HG02610 (cell line): Measurements from ENCODE around the gene NLRC5.

Source experiments
- ATAC-seq: cut with Tn5 transposase; IDR thresholded peaks from one replicate; pipeline ENCODE4 v1.9.1; 2021; ENCODE audit warnings: mild to moderate bottlenecking, moderate library complexity; ENCODE audit not compliant: unreplicated experiment

Gene NLRC5

GRCh38 chr16:56988948-56989945 lies at the start of gene NLRC5:
Gene NLRC5 (plus strand): TSS chr16:56989557. CDS start chr16:57020713, 31,156 bp downstream.
- peak; percentile 69 for ATAC-seq

- no peak for ATAC-seq
These were observed 49.6 kb upstream of the NLRC5 start for GRCh38 chr16:56939801-56940200.

GRCh38 chr16:56941092-56941491 lies 48.3 kb upstream of the NLRC5 start:
- no peak for ATAC-seq

DNA sequence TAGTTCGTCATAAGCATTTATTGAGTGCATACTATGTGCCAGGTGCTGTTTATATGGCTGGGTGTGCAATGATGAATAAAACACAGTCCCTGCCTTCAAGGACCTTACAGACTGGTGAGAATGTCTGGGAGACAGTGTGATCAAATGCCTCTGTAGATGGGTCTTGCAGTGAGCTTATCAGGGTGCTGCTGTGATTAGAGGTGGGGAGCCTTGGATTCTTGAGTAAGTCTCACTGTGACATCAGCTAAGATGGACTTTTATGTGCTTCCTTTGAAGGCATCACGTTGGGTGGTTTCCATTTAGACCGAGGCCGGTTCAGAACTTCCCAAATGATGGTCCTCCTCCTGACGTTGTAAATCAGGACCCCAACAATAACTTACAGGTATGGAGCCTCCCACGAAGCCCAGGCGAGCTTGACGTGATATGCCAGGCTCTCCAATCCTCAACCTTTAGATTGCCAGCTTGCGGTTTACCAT lies 47.5 kb upstream of the NLRC5 start:
- ATAC-seq, result no peak

- ATAC-seq, result no peak
These were observed 45.5 kb upstream of the NLRC5 start for GRCh38 chr16:56943761-56944375.

- ATAC-seq, result peak; percentile 66
These were observed 44.2 kb upstream of the NLRC5 start for GRCh38 chr16:56944954-56945839.

- ATAC-seq, result no peak
These were observed 43.4 kb upstream of the NLRC5 start for GRCh38 chr16:56945847-56946527.

- no peak for ATAC-seq
These were observed 42.4 kb upstream of the NLRC5 start for GRCh38 chr16:56946767-56947603.

DNA sequence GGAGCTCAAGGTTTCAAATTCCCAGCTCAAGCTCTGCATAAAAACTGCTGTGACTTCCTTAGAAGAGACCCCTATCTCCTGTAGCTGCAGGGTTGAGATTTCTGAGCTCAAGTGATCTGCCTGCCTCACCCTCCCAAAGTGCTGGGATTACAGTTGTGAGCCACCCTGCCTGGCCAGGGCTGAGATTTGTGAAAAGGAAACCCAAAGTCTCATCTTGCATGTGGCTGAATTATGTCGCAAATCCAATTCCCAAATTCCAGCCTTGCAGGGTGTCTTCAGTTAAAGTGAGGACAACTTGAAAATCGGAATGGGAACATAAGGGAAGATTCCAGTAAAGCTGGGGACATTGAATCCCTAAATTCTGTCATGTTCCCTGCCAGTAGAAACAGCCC lies 41.8 kb upstream of the NLRC5 start:
- no peak for ATAC-seq

DNA sequence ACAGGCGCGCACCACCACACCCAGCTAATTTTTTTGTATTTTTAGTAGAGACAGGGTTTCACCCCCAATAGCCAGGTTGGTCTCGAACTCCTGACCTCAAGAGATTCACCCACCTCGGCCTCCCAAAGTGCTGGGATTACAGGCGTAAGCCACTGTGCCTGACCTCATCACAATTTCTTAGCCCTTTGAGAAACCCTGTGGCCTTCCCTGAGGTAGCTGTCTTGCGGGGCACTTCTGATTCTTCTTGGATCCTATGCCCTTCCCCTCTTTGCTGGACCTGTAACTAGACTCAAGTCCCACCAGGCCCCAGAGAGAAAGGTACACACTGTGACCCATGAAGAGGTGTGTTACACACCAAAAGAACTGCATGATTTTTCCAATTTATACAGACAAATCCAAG lies 41.1 kb upstream of the NLRC5 start:
- ATAC-seq, result no peak

GRCh38 chr16:56950051-56950450 lies 39.3 kb upstream of the NLRC5 start:
- ATAC-seq, result no peak

- no peak for ATAC-seq
These were observed 38.9 kb upstream of the NLRC5 start for GRCh38 chr16:56950455-56950854.

DNA sequence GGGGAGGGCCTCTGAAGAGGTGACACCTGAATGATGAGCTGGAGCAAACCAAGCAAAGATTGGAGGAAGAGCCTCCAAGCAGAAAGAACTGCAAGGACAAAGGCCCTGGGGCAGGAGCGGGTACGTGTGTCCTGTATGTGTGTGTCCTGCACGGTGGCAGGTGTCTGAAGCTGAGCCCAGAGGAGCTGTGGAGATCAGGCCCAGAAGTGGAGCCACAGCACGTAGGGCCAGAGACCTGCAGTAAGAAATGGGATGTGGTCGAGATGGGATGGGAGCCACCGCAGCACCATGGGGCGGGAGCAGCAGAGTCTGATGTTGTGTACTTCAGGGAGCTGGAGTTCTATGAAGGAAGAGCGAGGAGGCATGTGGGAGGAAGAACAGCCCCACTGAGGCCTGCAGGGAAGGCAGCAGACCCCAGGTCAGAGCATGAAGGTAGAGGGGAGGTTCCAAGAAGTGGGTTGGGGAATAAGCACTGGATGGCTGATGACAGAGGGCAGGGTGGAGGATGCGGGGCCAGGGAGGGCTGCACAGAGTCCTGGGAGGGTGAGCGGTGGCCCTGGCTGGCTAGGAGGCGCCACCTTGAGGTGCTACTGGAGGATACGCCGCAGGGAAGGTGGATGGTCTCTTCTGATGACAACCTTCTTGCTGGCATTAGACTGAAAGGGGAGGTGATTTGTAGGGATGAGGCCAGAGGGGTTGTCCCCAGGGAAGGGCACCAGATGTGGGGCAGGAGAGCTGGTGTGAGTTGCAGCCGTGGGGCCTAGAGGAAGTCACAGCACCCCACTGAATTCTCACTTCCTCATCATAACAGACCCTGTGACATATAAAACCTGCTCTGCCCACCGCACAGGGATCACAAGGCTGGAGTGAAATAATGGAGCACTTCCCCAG lies 38.2 kb upstream of the NLRC5 start:
- ATAC-seq, result peak; percentile 51

- ATAC-seq, result no peak
These were observed 36.4 kb upstream of the NLRC5 start for GRCh38 chr16:56953006-56953405.

GRCh38 chr16:56956076-56956475 lies 33.3 kb upstream of the NLRC5 start:
- ATAC-seq, result no peak

GRCh38 chr16:56956756-56957155 lies 32.6 kb upstream of the NLRC5 start:
- ATAC-seq, result no peak

DNA sequence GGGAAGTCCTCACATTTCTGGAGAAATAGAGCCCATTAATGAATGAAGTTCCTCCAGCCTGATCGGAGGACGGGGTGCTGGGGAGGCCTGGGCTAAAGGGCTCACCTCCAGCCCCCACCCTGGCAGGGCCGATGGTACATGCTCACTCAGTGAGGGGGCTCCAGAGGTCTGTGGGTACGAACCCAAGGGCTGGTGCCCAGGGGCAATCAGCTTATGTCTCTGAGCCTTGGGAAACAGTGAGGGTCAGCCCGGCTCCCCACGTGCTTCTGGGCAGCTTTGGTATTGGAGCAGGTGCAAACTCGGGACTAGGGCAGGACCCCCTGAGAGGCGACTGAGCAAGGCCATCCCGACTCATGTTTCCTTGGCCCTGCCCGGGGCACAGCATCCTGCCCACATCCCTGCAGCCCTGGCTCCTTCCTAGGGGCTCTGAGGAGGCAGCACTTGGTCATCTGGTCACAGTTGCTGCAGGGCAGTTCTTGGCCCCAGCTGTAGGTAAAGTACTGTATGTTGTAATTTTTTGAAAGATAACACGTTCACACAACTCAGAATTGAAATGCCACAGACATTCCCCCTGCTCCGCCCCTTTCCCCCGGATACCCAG lies 28.6 kb upstream of the NLRC5 start:
- ATAC-seq, result no peak

DNA sequence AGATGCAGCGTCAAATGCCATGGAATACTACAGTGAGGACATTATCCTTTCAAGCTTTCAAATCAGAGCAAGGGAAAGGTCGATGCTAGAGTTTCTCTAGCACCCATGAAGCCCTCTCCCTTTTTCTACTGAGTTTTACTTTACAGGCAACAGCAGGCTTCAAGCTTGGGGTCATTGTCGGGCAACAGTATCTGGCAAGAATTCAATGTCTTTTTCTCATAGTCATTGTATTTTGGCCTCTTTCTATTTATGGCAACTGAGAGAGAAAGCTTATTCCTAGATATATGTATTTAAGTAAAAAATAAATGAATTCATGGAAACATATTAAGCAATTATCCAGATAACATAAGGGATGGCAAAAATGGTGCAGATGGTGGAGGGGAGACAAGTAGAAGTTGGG lies 28.0 kb upstream of the NLRC5 start:
- no peak for ATAC-seq
